HG03045 (cell line): ENCODE measurements around the gene MYPN.
A peak's percentile ranks its signal among the peaks of the same experiment; 100 is the strongest.
"Not testable (repeated sequence)": the region's sequence is repeated elsewhere in the genome, so short reads cannot be mapped to it uniquely, and the experiment has no call there.

ENCODE experiments used
- ATAC-seq: cut with Tn5 transposase; IDR thresholded peaks from one replicate; pipeline ENCODE4 v1.9.1; 2021; ENCODE audit warnings: mild to moderate bottlenecking, moderate library complexity; ENCODE audit not compliant: unreplicated experiment

The MYPN gene

GRCh38 chr10:68109331-68109730, at the start of gene MYPN:
TSS of gene MYPN (plus strand) at chr10:68109488. CDS start at chr10:68121439, 11,951 bp downstream.
- no peak for ATAC-seq

- no peak for ATAC-seq
Measured at GRCh38 chr10:68067029-68067428, 42.3 kb upstream of the MYPN start.

GRCh38 chr10:68067508-68067907, 41.8 kb upstream of the MYPN start:
- no peak for ATAC-seq

GRCh38 chr10:68073631-68074030, 35.7 kb upstream of the MYPN start:
- ATAC-seq: no peak

GRCh38 chr10:68074031-68074774, 35.1 kb upstream of the MYPN start:
- ATAC-seq: no peak

- peak; percentile 89 for ATAC-seq
Measured at GRCh38 chr10:68074775-68075549, 34.3 kb upstream of the MYPN start, which contains the start of gene HERC4. TSS of gene HERC4 (minus strand) at chr10:68075283. CDS start at chr10:68073108, 2,175 bp downstream.

- ATAC-seq: no peak
Measured at GRCh38 chr10:68075550-68076004, 33.7 kb upstream of the MYPN start.

GRCh38 chr10:68076081-68076480, 33.2 kb upstream of the MYPN start:
- ATAC-seq: not testable (repeated sequence)

- no peak for ATAC-seq
Measured at GRCh38 chr10:68077026-68077425, 32.3 kb upstream of the MYPN start.

- ATAC-seq: no peak
Measured at GRCh38 chr10:68079434-68079833, 29.9 kb upstream of the MYPN start.

- no peak for ATAC-seq
Measured at GRCh38 chr10:68080853-68081431, 28.3 kb upstream of the MYPN start.

GRCh38 chr10:68081916-68082315, 27.4 kb upstream of the MYPN start:
- no peak for ATAC-seq

- no peak for ATAC-seq
Measured at GRCh38 chr10:68082872-68083271, 26.4 kb upstream of the MYPN start.

GRCh38 chr10:68083953-68084352, 25.3 kb upstream of the MYPN start:
- ATAC-seq: no peak

GRCh38 chr10:68084469-68084868, 24.8 kb upstream of the MYPN start:
- no peak for ATAC-seq

- no peak for ATAC-seq
Measured at GRCh38 chr10:68086011-68086410, 23.3 kb upstream of the MYPN start.

GRCh38 chr10:68086910-68087684, 22.2 kb upstream of the MYPN start:
- no peak for ATAC-seq

- ATAC-seq: no peak
Measured at GRCh38 chr10:68087685-68088401, 21.4 kb upstream of the MYPN start.

GRCh38 chr10:68088740-68089139, 20.5 kb upstream of the MYPN start:
- ATAC-seq: no peak

GRCh38 chr10:68090586-68090985, 18.7 kb upstream of the MYPN start:
- ATAC-seq: no peak
